MM.1S (cell line): ENCODE measurements around the gene TMEM187.

Experiments used
- EZH2phosphoT487 ChIP-seq: fragments of 300-600 bp; sonication (generic); IDR thresholded peaks from 2 replicates; pipeline ENCODE4 v1.6.1; 2018; ENCODE audit warnings: antibody characterized with exemption, low read length
- TF ChIP-seq, protein P1 (sequence below): fragments of 300-600 bp; sonication (generic); IDR thresholded peaks from 2 replicates; pipeline ENCODE4 v1.5.1; 2016; ENCODE audit warnings: antibody characterized with exemption, low read length, mixed read lengths

GRCh38 chrX:154010330-154011087, 38.0 kb downstream of the TMEM187 start:
- TF ChIP-seq, protein P1, sequence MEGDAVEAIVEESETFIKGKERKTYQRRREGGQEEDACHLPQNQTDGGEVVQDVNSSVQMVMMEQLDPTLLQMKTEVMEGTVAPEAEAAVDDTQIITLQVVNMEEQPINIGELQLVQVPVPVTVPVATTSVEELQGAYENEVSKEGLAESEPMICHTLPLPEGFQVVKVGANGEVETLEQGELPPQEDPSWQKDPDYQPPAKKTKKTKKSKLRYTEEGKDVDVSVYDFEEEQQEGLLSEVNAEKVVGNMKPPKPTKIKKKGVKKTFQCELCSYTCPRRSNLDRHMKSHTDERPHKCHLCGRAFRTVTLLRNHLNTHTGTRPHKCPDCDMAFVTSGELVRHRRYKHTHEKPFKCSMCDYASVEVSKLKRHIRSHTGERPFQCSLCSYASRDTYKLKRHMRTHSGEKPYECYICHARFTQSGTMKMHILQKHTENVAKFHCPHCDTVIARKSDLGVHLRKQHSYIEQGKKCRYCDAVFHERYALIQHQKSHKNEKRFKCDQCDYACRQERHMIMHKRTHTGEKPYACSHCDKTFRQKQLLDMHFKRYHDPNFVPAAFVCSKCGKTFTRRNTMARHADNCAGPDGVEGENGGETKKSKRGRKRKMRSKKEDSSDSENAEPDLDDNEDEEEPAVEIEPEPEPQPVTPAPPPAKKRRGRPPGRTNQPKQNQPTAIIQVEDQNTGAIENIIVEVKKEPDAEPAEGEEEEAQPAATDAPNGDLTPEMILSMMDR, result no peak
- TF ChIP-seq EZH2phosphoT487, result no peak
